ENCODE measurements around the gene LRP1. TPM values are rescaled to one million over a fixed set of nuclear protein-coding genes. Genes with fewer than 3 reads are reported as not detected.
A peak's percentile ranks its signal among the peaks of the same experiment; 100 is the strongest.

The LRP1 gene
- total and polyA plus RNA-seq, 4 donors: 87.5 to 375 (median 139) TPM

- Histone ChIP-seq H3K36me3 (ENCODE audit: control insufficient read depth in 4 of 4, insufficient read depth in 3 of 4, low read depth in 1 of 4, low read length in 3 of 4) (peaks cover 0 to 3% (median under 1%) of the 10 kb centered on the region in 4 donors), H3K9me3 (ENCODE audit: control insufficient read depth in 4 of 4, low read length in 3 of 4) (no peaks in the 10 kb centered on the region), H3K4me3 (ENCODE audit: low read depth in 1 of 3, low read length in 3 of 3) (no peak overlapping the region), H3K4me1 (ENCODE audit: control insufficient read depth in 4 of 4, insufficient read depth in 4 of 4, low read length in 3 of 4) (peaks cover 24 to 52% (median 37%) of the 10 kb centered on the region in 4 donors), H3K27ac (ENCODE audit: low read depth in 1 of 2, low read length in 2 of 2) (no peak overlapping the region), H3K27me3 (ENCODE audit: control insufficient read depth in 4 of 4, insufficient read depth in 4 of 4, low read length in 3 of 4) (peaks cover 0 to 11% (median 0%) of the 10 kb centered on the region in 4 donors), H3K9ac (ENCODE audit: low read depth in 1 of 2, low read length in 2 of 2) (no peak overlapping the region)
- TF ChIP-seq, protein P1, sequence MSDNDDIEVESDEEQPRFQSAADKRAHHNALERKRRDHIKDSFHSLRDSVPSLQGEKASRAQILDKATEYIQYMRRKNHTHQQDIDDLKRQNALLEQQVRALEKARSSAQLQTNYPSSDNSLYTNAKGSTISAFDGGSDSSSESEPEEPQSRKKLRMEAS (IDR thresholded peaks at IDR 0.05): no peak
- TF ChIP-seq ZBTB33 (IDR thresholded peaks at IDR 0.05) (no peak), CTCF (IDR thresholded peaks at IDR 0.05; ENCODE audit: low read depth, low read length, missing input control) (peak; percentile 100), FOXA1 (IDR thresholded peaks at IDR 0.05) (no peak), RAD21 (IDR thresholded peaks at IDR 0.05) (peak; percentile 97 to 98), SP1 (IDR thresholded peaks at IDR 0.05) (peak; percentile 46), RXRA (IDR thresholded peaks at IDR 0.05) (no peak)
- whole genome bisulfite sequencing: 3% methylated on average over 47 of the region's 47 CpGs
- DNase-seq (ENCODE audit: low spot score): peak; percentile 94
Observed at GRCh38 chr12:57238854-57239554, 110.7 kb downstream of the LRP1 start.

GRCh38 chr12:57239587-57240065 is 111.3 kb downstream of the LRP1 start:
- 5% methylated on average over 14 of the region's 14 CpGs for WGBS
- Histone ChIP-seq H3K36me3 (ENCODE audit: control insufficient read depth in 4 of 4, insufficient read depth in 3 of 4, low read depth in 1 of 4, low read length in 3 of 4) (no peaks in the 10 kb centered on the region), H3K9ac (ENCODE audit: low read depth in 1 of 2, low read length in 2 of 2) (no peak overlapping the region), H3K27ac (ENCODE audit: low read depth in 1 of 2, low read length in 2 of 2) (no peak overlapping the region), H3K9me3 (ENCODE audit: control insufficient read depth in 4 of 4, low read length in 3 of 4) (no peaks in the 10 kb centered on the region), H3K4me3 (ENCODE audit: low read depth in 1 of 3, low read length in 3 of 3) (peak overlapping the region in 1 of 3 donors; percentile 51), H3K27me3 (ENCODE audit: control insufficient read depth in 4 of 4, insufficient read depth in 4 of 4, low read length in 3 of 4) (peaks cover 0 to 11% (median 0%) of the 10 kb centered on the region in 4 donors), H3K4me1 (ENCODE audit: control insufficient read depth in 4 of 4, insufficient read depth in 4 of 4, low read length in 3 of 4) (peaks cover 21 to 50% (median 33%) of the 10 kb centered on the region in 4 donors)
- no peak for DNase-seq (ENCODE audit: low spot score)
- no peak for TF ChIP-seq NR2F2 (IDR thresholded peaks at IDR 0.05)
- no peak for TF ChIP-seq GABPA (IDR thresholded peaks at IDR 0.05 in 1 of 2, conservative IDR thresholded peaks at IDR 0.05 in 1 of 2)
- no peak for TF ChIP-seq HNF4G (IDR thresholded peaks at IDR 0.05)
- no peak for TF ChIP-seq ATF3 (IDR thresholded peaks at IDR 0.05)
- no peak for TF ChIP-seq CTCF (IDR thresholded peaks at IDR 0.05; ENCODE audit: low read depth, low read length, missing input control)
- TF ChIP-seq, protein P2, sequence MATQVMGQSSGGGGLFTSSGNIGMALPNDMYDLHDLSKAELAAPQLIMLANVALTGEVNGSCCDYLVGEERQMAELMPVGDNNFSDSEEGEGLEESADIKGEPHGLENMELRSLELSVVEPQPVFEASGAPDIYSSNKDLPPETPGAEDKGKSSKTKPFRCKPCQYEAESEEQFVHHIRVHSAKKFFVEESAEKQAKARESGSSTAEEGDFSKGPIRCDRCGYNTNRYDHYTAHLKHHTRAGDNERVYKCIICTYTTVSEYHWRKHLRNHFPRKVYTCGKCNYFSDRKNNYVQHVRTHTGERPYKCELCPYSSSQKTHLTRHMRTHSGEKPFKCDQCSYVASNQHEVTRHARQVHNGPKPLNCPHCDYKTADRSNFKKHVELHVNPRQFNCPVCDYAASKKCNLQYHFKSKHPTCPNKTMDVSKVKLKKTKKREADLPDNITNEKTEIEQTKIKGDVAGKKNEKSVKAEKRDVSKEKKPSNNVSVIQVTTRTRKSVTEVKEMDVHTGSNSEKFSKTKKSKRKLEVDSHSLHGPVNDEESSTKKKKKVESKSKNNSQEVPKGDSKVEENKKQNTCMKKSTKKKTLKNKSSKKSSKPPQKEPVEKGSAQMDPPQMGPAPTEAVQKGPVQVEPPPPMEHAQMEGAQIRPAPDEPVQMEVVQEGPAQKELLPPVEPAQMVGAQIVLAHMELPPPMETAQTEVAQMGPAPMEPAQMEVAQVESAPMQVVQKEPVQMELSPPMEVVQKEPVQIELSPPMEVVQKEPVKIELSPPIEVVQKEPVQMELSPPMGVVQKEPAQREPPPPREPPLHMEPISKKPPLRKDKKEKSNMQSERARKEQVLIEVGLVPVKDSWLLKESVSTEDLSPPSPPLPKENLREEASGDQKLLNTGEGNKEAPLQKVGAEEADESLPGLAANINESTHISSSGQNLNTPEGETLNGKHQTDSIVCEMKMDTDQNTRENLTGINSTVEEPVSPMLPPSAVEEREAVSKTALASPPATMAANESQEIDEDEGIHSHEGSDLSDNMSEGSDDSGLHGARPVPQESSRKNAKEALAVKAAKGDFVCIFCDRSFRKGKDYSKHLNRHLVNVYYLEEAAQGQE (IDR thresholded peaks at IDR 0.05): no peak
- TF ChIP-seq RAD21 (IDR thresholded peaks at IDR 0.05): no peak
- no peak for TF ChIP-seq RXRA (IDR thresholded peaks at IDR 0.05)
- TF ChIP-seq, protein P1 (IDR thresholded peaks at IDR 0.05): no peak
- TF ChIP-seq FOXA2 (IDR thresholded peaks at IDR 0.05): no peak
- no peak for TF ChIP-seq SP1 (IDR thresholded peaks at IDR 0.05)
- no peak for TF ChIP-seq FOXA1 (IDR thresholded peaks at IDR 0.05)
- TF ChIP-seq ZBTB33 (IDR thresholded peaks at IDR 0.05): no peak
- TF ChIP-seq YY1 (IDR thresholded peaks at IDR 0.05): no peak
- no peak for TF ChIP-seq JUND (IDR thresholded peaks at IDR 0.05)
- no peak for TF ChIP-seq HNF4A (conservative IDR thresholded peaks at IDR 0.05)
